ENCODE results near the gene CA10. TPM values are rescaled to one million over a fixed set of nuclear protein-coding genes. Genes with fewer than 3 reads are reported as not detected.

The CA10 gene
- total RNA-seq, 1 donor from 2014 or later: not detected

DNA sequence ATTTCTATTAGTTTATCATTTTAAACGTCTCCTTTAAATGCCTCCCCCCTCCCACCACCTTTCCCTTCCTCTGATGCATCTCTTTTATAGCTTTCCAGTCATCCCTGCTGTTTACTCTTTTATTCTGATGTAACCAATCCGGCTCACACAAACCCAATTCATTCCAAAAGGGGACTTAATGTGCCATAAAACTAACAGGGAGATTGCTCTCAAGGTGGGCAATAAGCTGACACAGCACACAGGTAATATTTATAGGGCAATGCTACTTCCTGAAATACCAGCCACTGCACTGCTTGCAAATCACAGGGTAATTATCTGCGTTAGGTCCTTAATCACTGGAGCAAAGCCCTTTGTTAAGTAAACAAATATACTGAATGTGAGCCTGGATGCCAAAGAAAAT is 23.3 kb upstream of the CA10 start:
- Mint-ChIP-seq H3K9me3 (ENCODE audit: unreplicated experiment) (peaks cover 15% of the 10 kb centered on the region), H3K27me3 (ENCODE audit: unreplicated experiment) (no peaks in the 10 kb centered on the region), H3K27ac (ENCODE audit: unreplicated experiment) (no peak overlapping the region), H3K36me3 (ENCODE audit: unreplicated experiment) (no peaks in the 10 kb centered on the region), H3K4me3 (ENCODE audit: unreplicated experiment) (no peak overlapping the region), H3K4me1 (ENCODE audit: unreplicated experiment) (no peaks in the 10 kb centered on the region)
- TF ChIP-seq, protein P1, sequence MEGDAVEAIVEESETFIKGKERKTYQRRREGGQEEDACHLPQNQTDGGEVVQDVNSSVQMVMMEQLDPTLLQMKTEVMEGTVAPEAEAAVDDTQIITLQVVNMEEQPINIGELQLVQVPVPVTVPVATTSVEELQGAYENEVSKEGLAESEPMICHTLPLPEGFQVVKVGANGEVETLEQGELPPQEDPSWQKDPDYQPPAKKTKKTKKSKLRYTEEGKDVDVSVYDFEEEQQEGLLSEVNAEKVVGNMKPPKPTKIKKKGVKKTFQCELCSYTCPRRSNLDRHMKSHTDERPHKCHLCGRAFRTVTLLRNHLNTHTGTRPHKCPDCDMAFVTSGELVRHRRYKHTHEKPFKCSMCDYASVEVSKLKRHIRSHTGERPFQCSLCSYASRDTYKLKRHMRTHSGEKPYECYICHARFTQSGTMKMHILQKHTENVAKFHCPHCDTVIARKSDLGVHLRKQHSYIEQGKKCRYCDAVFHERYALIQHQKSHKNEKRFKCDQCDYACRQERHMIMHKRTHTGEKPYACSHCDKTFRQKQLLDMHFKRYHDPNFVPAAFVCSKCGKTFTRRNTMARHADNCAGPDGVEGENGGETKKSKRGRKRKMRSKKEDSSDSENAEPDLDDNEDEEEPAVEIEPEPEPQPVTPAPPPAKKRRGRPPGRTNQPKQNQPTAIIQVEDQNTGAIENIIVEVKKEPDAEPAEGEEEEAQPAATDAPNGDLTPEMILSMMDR (IDR thresholded peaks at IDR 0.05): no peak
- DNase-seq (ENCODE audit: extremely low spot score, unreplicated experiment): no peak

DNA sequence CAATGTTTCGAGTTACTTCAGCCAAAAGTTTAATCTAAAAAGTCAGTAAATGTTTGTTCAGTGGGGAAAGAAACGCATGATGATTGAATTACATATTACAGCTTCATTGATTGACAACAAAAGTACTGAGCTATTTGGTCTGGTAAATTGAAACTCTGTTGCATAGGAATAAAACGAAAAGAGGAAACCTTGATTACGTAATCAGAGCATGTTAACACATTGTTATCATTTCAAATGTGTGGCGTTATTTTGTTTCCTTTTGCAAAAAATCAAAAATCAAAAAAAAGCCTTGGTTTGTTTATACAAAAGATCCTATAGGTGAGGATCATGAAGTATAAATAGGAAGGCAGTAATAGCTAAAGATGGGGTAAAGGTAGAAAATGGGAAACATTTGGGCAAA is 19.5 kb upstream of the CA10 start:
- Mint-ChIP-seq H3K36me3 (ENCODE audit: unreplicated experiment) (no peaks in the 10 kb centered on the region), H3K9me3 (ENCODE audit: unreplicated experiment) (no peaks in the 10 kb centered on the region), H3K27me3 (ENCODE audit: unreplicated experiment) (no peaks in the 10 kb centered on the region), H3K27ac (ENCODE audit: unreplicated experiment) (no peak overlapping the region), H3K4me3 (ENCODE audit: unreplicated experiment) (no peak overlapping the region), H3K4me1 (ENCODE audit: unreplicated experiment) (no peaks in the 10 kb centered on the region)
- TF ChIP-seq, protein P1 (IDR thresholded peaks at IDR 0.05): no peak
- DNase-seq (ENCODE audit: extremely low spot score, unreplicated experiment): no peak

DNA sequence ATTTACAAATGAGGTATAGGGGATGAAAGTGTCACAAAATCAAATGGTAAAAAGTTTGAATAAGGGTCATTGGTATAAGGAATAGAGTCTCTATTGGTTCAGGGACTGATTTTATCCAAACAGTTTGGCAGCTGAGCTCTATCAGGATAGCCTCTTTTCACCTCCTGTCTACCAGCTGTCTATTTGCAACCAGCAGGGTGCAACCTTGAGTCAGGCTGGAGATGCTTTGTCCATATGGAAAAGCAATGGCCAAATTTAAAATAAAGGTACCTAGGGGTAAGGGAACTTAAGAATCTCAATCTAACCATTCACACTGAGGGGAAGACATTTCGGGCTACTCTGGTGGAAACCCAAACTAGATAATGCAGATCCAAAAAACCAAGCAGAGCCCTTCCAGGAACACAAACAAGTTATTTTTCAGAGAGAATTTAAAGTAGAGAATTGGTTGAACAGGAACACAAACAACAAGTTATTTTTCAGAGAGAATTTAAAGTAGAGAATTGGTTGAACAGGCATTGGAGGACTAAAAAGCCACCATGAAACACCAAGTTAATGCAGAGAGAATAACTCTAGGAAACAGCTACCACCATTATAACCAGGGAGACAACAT is 12.6 kb upstream of the CA10 start:
- no peak overlapping the region for H3K27ac Mint-ChIP-seq (ENCODE audit: unreplicated experiment)
- DNase-seq (ENCODE audit: extremely low spot score, unreplicated experiment): no peak
- TF ChIP-seq, protein P1 (IDR thresholded peaks at IDR 0.05): peak; percentile 46
- H3K27me3 Mint-ChIP-seq (ENCODE audit: unreplicated experiment): no peaks in the 10 kb centered on the region
- no peaks in the 10 kb centered on the region for H3K9me3 Mint-ChIP-seq (ENCODE audit: unreplicated experiment)
- no peak overlapping the region for H3K4me3 Mint-ChIP-seq (ENCODE audit: unreplicated experiment)
- no peaks in the 10 kb centered on the region for H3K4me1 Mint-ChIP-seq (ENCODE audit: unreplicated experiment)
- no peaks in the 10 kb centered on the region for H3K36me3 Mint-ChIP-seq (ENCODE audit: unreplicated experiment)

DNA sequence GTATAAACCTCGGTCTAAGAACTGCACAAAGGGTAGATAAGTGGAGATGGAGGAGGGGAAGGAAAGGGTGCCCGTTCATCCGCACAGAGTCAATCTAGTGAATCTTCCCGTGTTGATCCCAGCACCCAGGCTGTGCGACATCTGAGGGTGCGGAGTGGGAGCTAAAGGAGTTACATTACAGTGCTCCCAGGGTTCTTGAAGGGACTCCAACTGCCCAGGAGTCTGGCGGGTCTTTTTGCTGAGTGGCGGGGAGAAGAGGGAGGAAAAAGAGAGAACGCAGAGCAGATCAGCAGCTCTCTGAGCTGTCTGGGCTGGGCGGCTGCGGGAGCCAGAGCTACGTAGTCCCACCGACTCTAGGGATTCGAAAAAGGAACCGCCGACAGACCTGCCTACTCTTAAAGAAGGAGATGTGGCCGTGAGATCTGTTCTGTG is 1.6 kb upstream of the CA10 start:
- H3K27ac Mint-ChIP-seq (ENCODE audit: unreplicated experiment): no peak overlapping the region
- no peaks in the 10 kb centered on the region for H3K36me3 Mint-ChIP-seq (ENCODE audit: unreplicated experiment)
- peaks cover 44% of the 10 kb centered on the region for H3K27me3 Mint-ChIP-seq (ENCODE audit: unreplicated experiment)

More for the DNA sequence above, 1.6 kb upstream of the CA10 start:
- Mint-ChIP-seq H3K4me3 (ENCODE audit: unreplicated experiment) (no peak overlapping the region), H3K9me3 (ENCODE audit: unreplicated experiment) (no peaks in the 10 kb centered on the region), H3K4me1 (ENCODE audit: unreplicated experiment) (peaks cover 2% of the 10 kb centered on the region)
- TF ChIP-seq, protein P1 (IDR thresholded peaks at IDR 0.05): no peak
- no peak for DNase-seq (ENCODE audit: extremely low spot score, unreplicated experiment)

Data from osteocyte (in vitro differentiated cells).